HepG2 (cell line): Measurements from ENCODE around the gene PMM2. TPM values are rescaled to one million over a fixed set of nuclear protein-coding genes. Genes with fewer than 3 reads are reported as not detected.

ENCODE experiments used
- ATM ChIP-seq: fragments of 450-650 bp; IDR thresholded peaks from 2 replicates; pipeline ENCODE4 v1.7.1; 2017; ENCODE audit warnings: mild to moderate bottlenecking, borderline replicate concordance
- E2F5 ChIP-seq: sonication (generic); formaldehyde crosslinking; conservative IDR thresholded peaks from 2 replicates; pipeline ENCODE4 v1.4.0; 2020; ENCODE audit warnings: missing genetic modification reagents
- ETV5 ChIP-seq: IDR thresholded peaks from 2 replicates; pipeline ENCODE4 v1.6.1; 2018; ENCODE audit warnings: missing biosample characterization, missing genetic modification reagents, inconsistent platforms, borderline replicate concordance
- GMEB2 ChIP-seq: IDR thresholded peaks from 2 replicates; pipeline ENCODE4 v1.6.1; 2016; ENCODE audit warnings: missing biosample characterization, missing genetic modification reagents, low read depth
- IRF1 ChIP-seq: sonication (generic); formaldehyde crosslinking; IDR thresholded peaks from 2 replicates; pipeline ENCODE4 v1.4.0; 2020; ENCODE audit warnings: low read depth, mild to moderate bottlenecking, missing genetic modification reagents
- MAFG ChIP-seq: sonication (generic); formaldehyde crosslinking; IDR thresholded peaks from 2 replicates; pipeline ENCODE4 v1.5.1; 2020; ENCODE audit warnings: mild to moderate bottlenecking, missing genetic modification reagents
- PHF8 ChIP-seq: sonication (generic); formaldehyde crosslinking; IDR thresholded peaks from 2 replicates; pipeline ENCODE4 v1.5.0; 2020; ENCODE audit warnings: missing genetic modification reagents
- RXRB ChIP-seq: IDR thresholded peaks from 2 replicates; pipeline ENCODE4 v1.6.1; 2016; ENCODE audit warnings: borderline replicate concordance, missing genetic modification reagents, missing compliant biosample characterization
- SP4 ChIP-seq: sonication (generic); formaldehyde crosslinking; IDR thresholded peaks from 2 replicates; pipeline ENCODE4 v1.8.1; 2023; ENCODE audit warnings: mild to moderate bottlenecking, missing genetic modification reagents
- STAG1 ChIP-seq: sonication (generic); formaldehyde crosslinking; IDR thresholded peaks from 2 replicates; pipeline ENCODE4 v1.4.0; 2020; ENCODE audit warnings: missing genetic modification reagents
- ZNF235 ChIP-seq: sonication (generic); formaldehyde crosslinking; IDR thresholded peaks from 2 replicates; pipeline ENCODE4 v1.8.1; 2023; ENCODE audit warnings: mild to moderate bottlenecking, missing genetic modification reagents, borderline replicate concordance
- ZNF280B ChIP-seq: sonication (generic); formaldehyde crosslinking; IDR thresholded peaks from 2 replicates; pipeline ENCODE4 v1.5.0; 2020; ENCODE audit warnings: missing genetic modification reagents, mild to moderate bottlenecking, borderline replicate concordance
- ZNF646 ChIP-seq: sonication (generic); formaldehyde crosslinking; IDR thresholded peaks from 2 replicates; pipeline ENCODE4 v1.9.0; 2021; ENCODE audit warnings: mild to moderate bottlenecking, missing genetic modification reagents
- polyA plus RNA-seq, 8 experiments: library from polyadenylated mRNA; depleted of rRNA in 3 of 8; stranded (reverse) in 7 of 8; unstranded in 1 of 8; fragments of >200 nt; fragmentation: Illumina TruSeq in 4 of 8; extraction: Trizol in 4 of 8; gene quantifications; 2 replicates each; pipeline versions ENCODE4 v1.2.1 to v1.2.3, GENCODE V29; 2011 to 2016; ENCODE audit warnings: low read depth in 4 of 8, missing spikeins in 1 of 8, mixed read lengths in 1 of 8; ENCODE audit not compliant: insufficient read depth in 1 of 8
- total RNA-seq, 5 experiments: library from RNA; depleted of rRNA; stranded (reverse); fragments of >200 nt; fragmentation: Illumina TruSeq; extraction: Trizol; gene quantifications; 2 replicates each; pipeline ENCODE4 v1.2.3, GENCODE V29; 2016; ENCODE audit warnings: low read depth in 1 of 5

The PMM2 gene
- total and polyA plus RNA-seq, 2 of the 13 experiments (the other 11 are each of a cell fraction or from before 2014, with no cell fraction given) = 52.2 to 93.7 TPM

- TF ChIP-seq ZNF646 (CRISPR knock-in tag) (peak; percentile 100), ATM (no peak), MAFG (CRISPR knock-in tag) (no peak), ZNF280B (no peak; the same call in none of the 2 replicates), ETV5 (CRISPR knock-in tag) (peak; percentile 83), E2F5 (no peak), GMEB2 (CRISPR knock-in tag) (no peak), RXRB (peak; percentile 96), STAG1 (peak; percentile 63), PHF8 (peak; percentile 77), IRF1 (CRISPR knock-in tag) (0 out of 2 replicates have a peak, but pooled peaks have one; percentile 12), SP4 (CRISPR knock-in tag) (peak; percentile 94), ZNF235 (CRISPR knock-in tag) (0 out of 2 replicates have a peak, but pooled peaks have one; percentile 83)
Measured at GRCh38 chr16:8863594-8864424, 66.2 kb downstream of the PMM2 start (continued).
